HEK293 (cell line): ENCODE results near the gene MUC5B.
A peak's percentile ranks its signal among the peaks of the same experiment; 100 is the strongest.
"Not testable (repeated sequence)": the region's sequence is repeated elsewhere in the genome, so short reads cannot be mapped to it uniquely, and the experiment has no call there.

Experiments
- CTCF ChIA-PET: fragments of 350-600 bp; formaldehyde crosslinking; extraction: SDS; loops from one replicate; lab custom pipeline; 2021; ENCODE audit warnings: antibody characterized with exemption; lab: Yijun Ruan, JAX
- POLR2A ChIA-PET: fragments of 300-600 bp; formaldehyde crosslinking; extraction: SDS; loops from one replicate; lab custom pipeline; 2020; ENCODE audit warnings: antibody characterized with exemption, inconsistent platforms; lab: Yijun Ruan, JAX
- H3K27ac ChIP-seq: fragments of 200-500 bp; sonication (Bioruptor generic); 2 replicates; pipeline ENCODE4 v1.5.1; 2014; ENCODE audit warnings: low read depth, low read length, control low read depth, inconsistent platforms; ENCODE audit errors: extremely low read depth
- H3K36me3 ChIP-seq, 2 experiments: fragments of 200-500 bp in 1 of 2; sonication (Bioruptor generic) in 1 of 2; 1 replicate in 1 of 2; 2 replicates in 1 of 2; pipeline ENCODE4 v1.5.1; 2014 to 2017; ENCODE audit warnings: inconsistent platforms in 2 of 2, low read length in 2 of 2; ENCODE audit not compliant: control insufficient read depth in 2 of 2, insufficient read depth in 1 of 2
- H3K4me1 ChIP-seq: fragments of 200-500 bp; sonication (Bioruptor generic); 2 replicates; pipeline ENCODE4 v1.5.1; 2014; ENCODE audit warnings: mild to moderate bottlenecking, low read length, inconsistent platforms; ENCODE audit not compliant: control insufficient read depth, insufficient read depth
- H3K4me3 ChIP-seq: 2 replicates; pipeline ENCODE4 v1.5.1; 2011; ENCODE audit warnings: low read depth, mild to moderate bottlenecking, control low read depth, low read length, moderate library complexity
- H3K9me3 ChIP-seq: fragments of 200-500 bp; sonication (Bioruptor generic); 2 replicates; pipeline ENCODE4 v1.5.1; 2014; ENCODE audit warnings: low read depth, low read length, inconsistent platforms; ENCODE audit not compliant: control insufficient read depth, insufficient read depth
- GLI4 ChIP-seq: fragments of 450-650 bp; formaldehyde crosslinking; IDR thresholded peaks from 2 replicates; pipeline ENCODE4 v1.5.1; 2016; ENCODE audit warnings: missing biosample characterization, missing genetic modification characterization
- GLIS2 ChIP-seq: fragments of 450-650 bp; formaldehyde crosslinking; IDR thresholded peaks from 2 replicates; pipeline ENCODE4 v1.5.1; 2016; ENCODE audit warnings: missing biosample characterization, missing genetic modification characterization
- MEIS1 ChIP-seq: sonication (generic); formaldehyde crosslinking; IDR thresholded peaks from 2 replicates; pipeline ENCODE4 v1.8.1; 2022; ENCODE audit warnings: missing genetic modification reagents, mild to moderate bottlenecking, borderline replicate concordance
- SETDB1 ChIP-seq: IDR thresholded peaks from one replicate; pipeline ENCODE4 v1.6.1; 2017; ENCODE audit warnings: mild to moderate bottlenecking, low read length, moderate library complexity, mixed read lengths; ENCODE audit not compliant: insufficient read length
- ZBTB8A ChIP-seq: fragments of 450-650 bp; formaldehyde crosslinking; IDR thresholded peaks from 2 replicates; pipeline ENCODE4 v1.5.1; 2016; ENCODE audit warnings: missing biosample characterization, missing genetic modification characterization
- ZFP3 ChIP-seq: fragments of 450-650 bp; formaldehyde crosslinking; IDR thresholded peaks from 2 replicates; pipeline ENCODE4 v1.5.1; 2016; ENCODE audit warnings: low read depth, missing biosample characterization, missing genetic modification characterization
- ZNF114 ChIP-seq: fragments of 450-650 bp; formaldehyde crosslinking; IDR thresholded peaks from 2 replicates; pipeline ENCODE4 v1.5.0; 2017; ENCODE audit warnings: missing biosample characterization, missing genetic modification characterization
- ZNF16 ChIP-seq: fragments of 450-650 bp; formaldehyde crosslinking; IDR thresholded peaks from 2 replicates; pipeline ENCODE4 v1.5.1; 2016; ENCODE audit warnings: low read depth, missing biosample characterization, missing genetic modification characterization
- ZNF221 ChIP-seq: fragments of 450-650 bp; formaldehyde crosslinking; IDR thresholded peaks from 2 replicates; pipeline ENCODE4 v1.5.1; 2017; ENCODE audit warnings: missing biosample characterization, missing genetic modification characterization, borderline replicate concordance
- ZNF280D ChIP-seq: fragments of 450-650 bp; formaldehyde crosslinking; IDR thresholded peaks from 2 replicates; pipeline ENCODE4 v1.5.1; 2016; ENCODE audit warnings: missing biosample characterization, missing genetic modification characterization
- ZNF416 ChIP-seq: fragments of 450-650 bp; formaldehyde crosslinking; IDR thresholded peaks from 2 replicates; pipeline ENCODE4 v1.5.1; 2016; ENCODE audit warnings: missing biosample characterization, missing genetic modification characterization
- ZNF514 ChIP-seq: fragments of 450-650 bp; formaldehyde crosslinking; IDR thresholded peaks from 2 replicates; pipeline ENCODE4 v1.5.1; 2016; ENCODE audit warnings: missing biosample characterization, missing genetic modification characterization
- ZNF555 ChIP-seq: fragments of 450-650 bp; formaldehyde crosslinking; conservative IDR thresholded peaks from 2 replicates; pipeline ENCODE4 v1.5.1; 2017; ENCODE audit warnings: missing biosample characterization, mild to moderate bottlenecking, missing genetic modification characterization, inconsistent platforms
- ZNF561 ChIP-seq: fragments of 450-650 bp; IDR thresholded peaks from 2 replicates; pipeline ENCODE4 v1.5.1; 2018; ENCODE audit warnings: missing biosample characterization, missing genetic modification characterization, borderline replicate concordance
- ZNF571 ChIP-seq: fragments of 450-650 bp; formaldehyde crosslinking; IDR thresholded peaks from 2 replicates; pipeline ENCODE4 v1.5.0; 2017; ENCODE audit warnings: missing biosample characterization, missing genetic modification characterization
- ZNF585B ChIP-seq: fragments of 450-650 bp; formaldehyde crosslinking; IDR thresholded peaks from 2 replicates; pipeline ENCODE4 v1.5.1; 2016; ENCODE audit warnings: missing biosample characterization, missing genetic modification characterization
- ZNF610 ChIP-seq: fragments of 450-650 bp; formaldehyde crosslinking; IDR thresholded peaks from 2 replicates; pipeline ENCODE4 v1.5.1; 2016; ENCODE audit warnings: missing biosample characterization, missing genetic modification characterization, borderline replicate concordance
- ZNF624 ChIP-seq: fragments of 450-650 bp; formaldehyde crosslinking; IDR thresholded peaks from 2 replicates; pipeline ENCODE4 v1.5.1; 2017; ENCODE audit warnings: missing biosample characterization, missing genetic modification characterization
- TF ChIP-seq, protein P1 (sequence below): fragments of 450-650 bp; formaldehyde crosslinking; IDR thresholded peaks from 2 replicates; pipeline ENCODE4 v1.5.1; 2016; ENCODE audit warnings: missing biosample characterization, missing genetic modification characterization, low read depth
- TF ChIP-seq, protein P2 (sequence below): fragments of 450-650 bp; formaldehyde crosslinking; IDR thresholded peaks from 2 replicates; pipeline ENCODE4 v1.5.1; 2016; ENCODE audit warnings: missing biosample characterization, missing genetic modification characterization

The MUC5B gene

DNA sequence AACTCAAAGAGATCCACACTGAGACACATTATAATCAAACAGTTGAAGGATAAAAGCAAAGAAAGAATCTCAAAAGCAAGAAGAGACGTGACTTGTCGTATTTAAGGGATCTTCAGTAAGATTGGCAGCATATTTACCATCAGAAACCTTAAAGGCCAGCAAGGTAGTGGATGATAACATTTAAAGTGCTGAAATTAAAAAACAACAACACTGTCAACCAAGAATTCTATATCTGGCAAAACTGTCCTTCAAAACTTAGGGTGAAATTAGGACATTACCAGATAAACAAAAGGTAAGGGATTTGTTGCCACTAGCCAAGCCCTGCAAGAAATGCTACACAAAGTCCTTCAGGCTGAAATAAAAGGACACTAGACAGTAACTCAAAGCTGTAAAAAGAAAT lies 11.0 kb upstream of the MUC5B start:
- CTCF ChIA-PET = interaction anchor here (0.8 kb wide), 1 partner anchor 9 kb away, joined by 3 read pairs; no protein-coding TSS in a partner anchor
- H3K9me3 ChIP-seq = no peaks in the 10 kb centered on the region
- no peaks in the 10 kb centered on the region for H3K4me1 ChIP-seq
- H3K36me3 ChIP-seq = no peaks in the 10 kb centered on the region
- H3K27ac ChIP-seq = no peak overlapping the region
- no peak overlapping the region for H3K4me3 ChIP-seq
- TF ChIP-seq ZNF610 (tag by site-specific recombination) = no peak
- no peak for TF ChIP-seq ZNF280D (tag by site-specific recombination)
- TF ChIP-seq SETDB1 = peak; percentile 90
- no peak for TF ChIP-seq ZFP3 (tag by site-specific recombination)
- no peak for TF ChIP-seq ZNF555
- POLR2A ChIA-PET = no interaction called here

DNA sequence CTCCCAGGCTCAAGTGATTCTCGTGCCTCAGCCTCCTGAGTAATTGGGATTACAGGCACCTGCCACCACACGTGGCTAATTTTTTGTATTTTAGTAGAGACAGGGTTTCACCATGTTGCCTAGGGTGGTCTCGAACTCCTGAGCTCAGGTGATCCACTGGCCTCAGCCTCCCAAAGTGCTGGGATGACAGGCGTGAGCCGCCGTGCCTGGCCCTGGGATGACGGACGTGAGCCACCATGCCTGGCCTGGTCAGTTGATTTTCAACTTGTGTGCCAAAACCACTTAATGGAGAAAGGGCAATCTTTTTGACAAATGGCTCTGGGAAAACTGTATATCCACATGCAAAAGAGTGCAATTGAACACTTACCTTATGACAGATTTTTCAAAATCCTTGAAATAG lies 7.0 kb upstream of the MUC5B start:
- H3K4me1 ChIP-seq, H3K9me3 ChIP-seq, POLR2A ChIA-PET, H3K4me3 ChIP-seq, H3K36me3 ChIP-seq, H3K27ac ChIP-seq, CTCF ChIA-PET: not testable (repeated sequence)

- no peak overlapping the region for H3K4me3 ChIP-seq
- H3K36me3 ChIP-seq = no peaks in the 10 kb centered on the region
- no peak for TF ChIP-seq ZNF514 (tag by site-specific recombination)
- no peak for TF ChIP-seq ZNF280D (tag by site-specific recombination)
- TF ChIP-seq ZNF221 (tag by site-specific recombination) = no peak
- TF ChIP-seq MEIS1 (CRISPR knock-in tag) = no peak
- TF ChIP-seq ZNF561 (tag by site-specific recombination) = no peak
- TF ChIP-seq GLI4 = no peak
- ChIA-PET CTCF (no interaction called here), POLR2A (interaction anchor here (0.7 kb wide), 1 partner anchor 12 kb away, joined by 4 read pairs; no protein-coding TSS in a partner anchor)
- no peak overlapping the region for H3K27ac ChIP-seq
- no peaks in the 10 kb centered on the region for H3K4me1 ChIP-seq
- no peaks in the 10 kb centered on the region for H3K9me3 ChIP-seq
These were observed 5.7 kb upstream of the MUC5B start for GRCh38 chr11:1217151-1217550.

- Histone ChIP-seq H3K4me1 (no peaks in the 10 kb centered on the region), H3K9me3 (no peaks in the 10 kb centered on the region), H3K4me3 (no peak overlapping the region), H3K27ac (no peak overlapping the region), H3K36me3 (no peaks in the 10 kb centered on the region)
- ChIA-PET CTCF (no interaction called here), POLR2A (no interaction called here)
- no peak for TF ChIP-seq ZNF416
- no peak for TF ChIP-seq ZNF555
- TF ChIP-seq GLIS2 (tag by site-specific recombination) = no peak
- TF ChIP-seq, protein P1, sequence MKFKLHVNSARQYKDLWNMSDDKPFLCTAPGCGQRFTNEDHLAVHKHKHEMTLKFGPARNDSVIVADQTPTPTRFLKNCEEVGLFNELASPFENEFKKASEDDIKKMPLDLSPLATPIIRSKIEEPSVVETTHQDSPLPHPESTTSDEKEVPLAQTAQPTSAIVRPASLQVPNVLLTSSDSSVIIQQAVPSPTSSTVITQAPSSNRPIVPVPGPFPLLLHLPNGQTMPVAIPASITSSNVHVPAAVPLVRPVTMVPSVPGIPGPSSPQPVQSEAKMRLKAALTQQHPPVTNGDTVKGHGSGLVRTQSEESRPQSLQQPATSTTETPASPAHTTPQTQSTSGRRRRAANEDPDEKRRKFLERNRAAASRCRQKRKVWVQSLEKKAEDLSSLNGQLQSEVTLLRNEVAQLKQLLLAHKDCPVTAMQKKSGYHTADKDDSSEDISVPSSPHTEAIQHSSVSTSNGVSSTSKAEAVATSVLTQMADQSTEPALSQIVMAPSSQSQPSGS (tag by site-specific recombination) = no peak
- TF ChIP-seq ZNF585B (tag by site-specific recombination) = no peak
- TF ChIP-seq, protein P2, sequence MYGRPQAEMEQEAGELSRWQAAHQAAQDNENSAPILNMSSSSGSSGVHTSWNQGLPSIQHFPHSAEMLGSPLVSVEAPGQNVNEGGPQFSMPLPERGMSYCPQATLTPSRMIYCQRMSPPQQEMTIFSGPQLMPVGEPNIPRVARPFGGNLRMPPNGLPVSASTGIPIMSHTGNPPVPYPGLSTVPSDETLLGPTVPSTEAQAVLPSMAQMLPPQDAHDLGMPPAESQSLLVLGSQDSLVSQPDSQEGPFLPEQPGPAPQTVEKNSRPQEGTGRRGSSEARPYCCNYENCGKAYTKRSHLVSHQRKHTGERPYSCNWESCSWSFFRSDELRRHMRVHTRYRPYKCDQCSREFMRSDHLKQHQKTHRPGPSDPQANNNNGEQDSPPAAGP = no peak
- no peak for TF ChIP-seq ZNF624
- TF ChIP-seq ZNF16 = no peak
- TF ChIP-seq ZBTB8A = no peak
- TF ChIP-seq ZFP3 (tag by site-specific recombination) = no peak
- TF ChIP-seq GLI4 = no peak
- TF ChIP-seq ZNF571 (tag by site-specific recombination) = no peak
- no peak for TF ChIP-seq ZNF114 (tag by site-specific recombination)
These were observed 4.5 kb upstream of the MUC5B start for GRCh38 chr11:1218256-1218787.
